Common myeloid progenitor, CD34-positive (primary cell): ENCODE results near the gene CDK19.

Experiments used
- CTCF ChIA-PET: fragments of 350-600 bp; sonication (Branson Sonifier 250); formaldehyde crosslinking; loops from one replicate; lab custom pipeline; 2021; ENCODE audit warnings: antibody characterized with exemption; lab: Charles Lee
- POLR2A ChIA-PET: fragments of 350-600 bp; sonication (Branson Sonifier 250); formaldehyde crosslinking; loops from one replicate; lab custom pipeline; 2021; ENCODE audit warnings: antibody characterized with exemption; lab: Charles Lee
- DNase-seq, 3 donors: peaks; one replicate each; pipeline versions ENCODE4 v3.0.0 to v3.0.0-alpha.2; 2013
- H3K27ac ChIP-seq, 2 experiments: 1 replicate in 1 of 2; 2 replicates in 1 of 2; pipeline ENCODE4 v1.7.0; 2013; ENCODE audit warnings: inconsistent platforms in 2 of 2, low read length in 2 of 2, mild to moderate bottlenecking in 2 of 2, low read depth in 1 of 2, moderate library complexity in 1 of 2; ENCODE audit not compliant: severe bottlenecking in 2 of 2, insufficient read depth in 1 of 2, poor library complexity in 1 of 2
- H3K27me3 ChIP-seq, 5 experiments: replicated peaks in 2 of 5; 1 replicate in 3 of 5; 2 replicates in 2 of 5; pipeline versions ENCODE4 v1.6.1 to v1.7.0; 2013; ENCODE audit warnings: low read length in 4 of 5, mild to moderate bottlenecking in 2 of 5, moderate library complexity in 2 of 5, inconsistent platforms in 1 of 5; ENCODE audit not compliant: insufficient read depth in 5 of 5, control insufficient read depth in 4 of 5
- H3K36me3 ChIP-seq, 4 experiments: 1 replicate in 2 of 4; 2 replicates in 2 of 4; pipeline versions ENCODE4 v1.6.1 to v1.7.0; 2013; ENCODE audit warnings: low read length in 3 of 4, control low read depth in 1 of 4, mild to moderate bottlenecking in 1 of 4; ENCODE audit not compliant: control insufficient read depth in 4 of 4, insufficient read depth in 4 of 4
- H3K4me1 ChIP-seq, 4 experiments: 1 replicate in 3 of 4; 2 replicates in 1 of 4; pipeline versions ENCODE4 v1.6.1 to v1.7.1; 2013; ENCODE audit warnings: low read length in 3 of 4, mild to moderate bottlenecking in 3 of 4, control low read depth in 1 of 4, inconsistent platforms in 1 of 4, moderate library complexity in 1 of 4; ENCODE audit not compliant: control insufficient read depth in 4 of 4, insufficient read depth in 4 of 4; ENCODE audit errors: control extremely low read depth in 1 of 4
- H3K4me3 ChIP-seq, 7 experiments: 1 replicate in 4 of 7; 2 replicates in 3 of 7; pipeline versions ENCODE4 v1.5.1 to v1.7.0; 2013; ENCODE audit warnings: mild to moderate bottlenecking in 7 of 7, low read length in 6 of 7, moderate library complexity in 6 of 7, inconsistent platforms in 2 of 7, low read depth in 2 of 7, control low read depth in 1 of 7; ENCODE audit not compliant: insufficient read depth in 4 of 7, control insufficient read depth in 1 of 7; ENCODE audit errors: extremely low read depth in 1 of 7
- H3K9me3 ChIP-seq, 5 experiments: 1 replicate in 4 of 5; 2 replicates in 1 of 5; pipeline versions ENCODE4 v1.6.1 to v1.7.1; 2013; ENCODE audit warnings: low read length in 4 of 5, mild to moderate bottlenecking in 2 of 5, inconsistent platforms in 1 of 5, low read depth in 1 of 5, moderate library complexity in 1 of 5; ENCODE audit not compliant: control insufficient read depth in 4 of 5, insufficient read depth in 2 of 5; ENCODE audit errors: control extremely low read depth in 1 of 5
- WGBS: methylation state at CpG from one replicate; pipeline ENCODE4 v1.1.5; 2013; ENCODE audit not compliant: insufficient coverage; 5-methylcytosine and 5-hydroxymethylcytosine counted together

CDK19 gene

GRCh38 chr6:110654096-110654820, 161.0 kb downstream of the CDK19 start:
- Histone ChIP-seq H3K27me3 (no peaks in the 10 kb centered on the region), H3K4me3 (no peak overlapping the region), H3K27ac (no peak overlapping the region), H3K9me3 (no peaks in the 10 kb centered on the region), H3K36me3 (peaks cover 2 to 8% (median 5%) of the 10 kb centered on the region in 4 experiments), H3K4me1 (peaks cover 0 to 4% (median 0%) of the 10 kb centered on the region in 4 experiments)
- no peak for DNase-seq
- ChIA-PET POLR2A (no interaction called here), CTCF (interaction anchor here (0.7 kb wide), 1 partner anchor 868 kb away, joined by 3 read pairs; no protein-coding TSS in a partner anchor)
- WGBS = 100% methylated on average over 1 of the region's 7 CpGs

- ChIA-PET POLR2A (interaction anchor here (0.7 kb wide), 1 partner anchor 92 kb away, joined by 3 read pairs; no protein-coding TSS in a partner anchor), CTCF (interaction anchor here (1.1 kb wide), 1 partner anchor 9 kb away, joined by 3 read pairs; no protein-coding TSS in a partner anchor)
- no peaks in the 10 kb centered on the region for H3K9me3 ChIP-seq
- no peaks in the 10 kb centered on the region for H3K27me3 ChIP-seq
- H3K4me3 ChIP-seq = no peak overlapping the region
- H3K4me1 ChIP-seq = peaks cover 0 to 4% (median 0%) of the 10 kb centered on the region in 4 experiments
- H3K36me3 ChIP-seq = peaks cover 2 to 8% (median 5%) of the 10 kb centered on the region in 4 experiments
- DNase-seq = no peak
- WGBS = no CpG with 5 or more reads among the region's 1 CpG
- no peak overlapping the region for H3K27ac ChIP-seq
These were observed 161.9 kb downstream of the CDK19 start for GRCh38 chr6:110653381-110653780.

GRCh38 chr6:110652520-110652919, 162.7 kb downstream of the CDK19 start:
- Histone ChIP-seq H3K27ac (no peak overlapping the region), H3K9me3 (no peaks in the 10 kb centered on the region), H3K4me3 (no peak overlapping the region), H3K27me3 (no peaks in the 10 kb centered on the region), H3K36me3 (peaks cover 2 to 4% (median 2%) of the 10 kb centered on the region in 4 experiments), H3K4me1 (peaks cover 0 to 4% (median 0%) of the 10 kb centered on the region in 4 experiments)
- whole genome bisulfite sequencing = 97% methylated on average over 3 of the region's 4 CpGs
- POLR2A ChIA-PET = no interaction called here
- CTCF ChIA-PET = interaction anchor here (1.0 to 1.1 kb wide), 2 partner anchors 9 to 10 kb away, joined by 3 to 5 read pairs; no protein-coding TSS in a partner anchor
- no peak for DNase-seq

GRCh38 chr6:110650755-110651154, 164.5 kb downstream of the CDK19 start:
- CTCF ChIA-PET = interaction anchor here (1.4 kb wide), 1 partner anchor 8 kb away, joined by 3 read pairs; no protein-coding TSS in a partner anchor
- Histone ChIP-seq H3K9me3 (peaks cover 0 to 7% (median 2%) of the 10 kb centered on the region in 5 experiments), H3K4me1 (peaks cover 0 to 4% (median 0%) of the 10 kb centered on the region in 4 experiments), H3K27me3 (no peaks in the 10 kb centered on the region), H3K27ac (no peak overlapping the region), H3K4me3 (no peak overlapping the region), H3K36me3 (peaks cover 5 to 15% (median 9%) of the 10 kb centered on the region in 4 experiments)
- no peak for DNase-seq
- POLR2A ChIA-PET = no interaction called here
- WGBS = 100% methylated on average over 2 of the region's 4 CpGs

- no peak for DNase-seq
- Histone ChIP-seq H3K4me3 (no peak overlapping the region), H3K27ac (no peak overlapping the region), H3K9me3 (peaks cover 0 to 10% (median 2%) of the 10 kb centered on the region in 5 experiments), H3K36me3 (peaks cover 7 to 20% (median 13%) of the 10 kb centered on the region in 4 experiments), H3K4me1 (peaks cover 0 to 4% (median 0%) of the 10 kb centered on the region in 4 experiments), H3K27me3 (no peaks in the 10 kb centered on the region)
- POLR2A ChIA-PET = interaction anchor here (0.7 kb wide), 1 partner anchor 213 kb away, joined by 3 read pairs; no protein-coding TSS in a partner anchor
- CTCF ChIA-PET = no interaction called here
These were observed 165.6 kb downstream of the CDK19 start for GRCh38 chr6:110649704-110650103.

- no peak for DNase-seq
- Histone ChIP-seq H3K4me3 (no peak overlapping the region), H3K4me1 (no peaks in the 10 kb centered on the region), H3K27ac (no peak overlapping the region), H3K9me3 (peaks cover 0 to 10% (median 2%) of the 10 kb centered on the region in 5 experiments), H3K36me3 (peaks cover 5 to 20% (median 13%) of the 10 kb centered on the region in 4 experiments), H3K27me3 (no peaks in the 10 kb centered on the region)
- 98% methylated on average over 12 of the region's 19 CpGs for WGBS
- POLR2A ChIA-PET = no interaction called here
- CTCF ChIA-PET = interaction anchor here (1.4 kb wide), 1 partner anchor 8 kb away, joined by 3 read pairs; no protein-coding TSS in a partner anchor
These were observed 168.0 kb downstream of the CDK19 start for GRCh38 chr6:110646951-110647910.
